Right lobe of liver (tissue), 4 donors: ENCODE data around the gene SLC15A1.

Experiments used
- CTCF ChIP-seq, 4 donors: fragments of 200-600 bp in 3 of 4; fragments of 450-650 bp in 1 of 4; IDR thresholded peaks; one replicate each; pipeline versions ENCODE4 v1.5.1 to v1.8.0; 2016 to 2022; ENCODE audit warnings: antibody characterized with exemption in 4 of 4, mild to moderate bottlenecking in 2 of 4
- POLR2A ChIP-seq: fragments of 450-650 bp; IDR thresholded peaks from one replicate; pipeline ENCODE4 v1.6.1; 2017; ENCODE audit warnings: antibody characterized with exemption, mild to moderate bottlenecking
- donor health status: DM: no; HTN: no; CAD: no.
- donor health status: DM: no; HTN: no; CAD: no.
- donor health status: DM: no; HTN: yes; CAD: no.

GRCh38 chr13:98676239-98676638, 76.2 kb downstream of the SLC15A1 start:
- TF ChIP-seq POLR2A = no peak
- no peak for TF ChIP-seq CTCF (IDR thresholded peaks at IDR 0.05)
